D721Med (cell line): ENCODE measurements around the gene ZCCHC14.

Source experiments
- DNase-seq: peaks from one replicate; pipeline ENCODE4 v3.0.0; 2011; ENCODE audit warnings: low spot score; ENCODE audit not compliant: insufficient read length
- FAIRE-seq: peaks from 2 replicates; lab custom pipeline; 2011; peaks lifted over from hg19 to GRCh38; lab: Jason Lieb, UNC
- TF ChIP-seq, protein P1 (sequence below): IDR thresholded peaks from 2 replicates; pipeline ENCODE4 v1.5.1; 2012; ENCODE audit warnings: mild to moderate bottlenecking, control low read depth; ENCODE audit not compliant: insufficient read depth; ENCODE audit errors: missing control alignments

ZCCHC14 gene

GRCh38 chr16:87436225-87437172, 56.3 kb downstream of the ZCCHC14 start:
- FAIRE-seq (no peak), DNase-seq (no peak)
- TF ChIP-seq, protein P1, sequence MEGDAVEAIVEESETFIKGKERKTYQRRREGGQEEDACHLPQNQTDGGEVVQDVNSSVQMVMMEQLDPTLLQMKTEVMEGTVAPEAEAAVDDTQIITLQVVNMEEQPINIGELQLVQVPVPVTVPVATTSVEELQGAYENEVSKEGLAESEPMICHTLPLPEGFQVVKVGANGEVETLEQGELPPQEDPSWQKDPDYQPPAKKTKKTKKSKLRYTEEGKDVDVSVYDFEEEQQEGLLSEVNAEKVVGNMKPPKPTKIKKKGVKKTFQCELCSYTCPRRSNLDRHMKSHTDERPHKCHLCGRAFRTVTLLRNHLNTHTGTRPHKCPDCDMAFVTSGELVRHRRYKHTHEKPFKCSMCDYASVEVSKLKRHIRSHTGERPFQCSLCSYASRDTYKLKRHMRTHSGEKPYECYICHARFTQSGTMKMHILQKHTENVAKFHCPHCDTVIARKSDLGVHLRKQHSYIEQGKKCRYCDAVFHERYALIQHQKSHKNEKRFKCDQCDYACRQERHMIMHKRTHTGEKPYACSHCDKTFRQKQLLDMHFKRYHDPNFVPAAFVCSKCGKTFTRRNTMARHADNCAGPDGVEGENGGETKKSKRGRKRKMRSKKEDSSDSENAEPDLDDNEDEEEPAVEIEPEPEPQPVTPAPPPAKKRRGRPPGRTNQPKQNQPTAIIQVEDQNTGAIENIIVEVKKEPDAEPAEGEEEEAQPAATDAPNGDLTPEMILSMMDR = no peak

GRCh38 chr16:87435372-87436224, 57.2 kb downstream of the ZCCHC14 start:
- FAIRE-seq (no peak), DNase-seq (no peak)
- TF ChIP-seq, protein P1 = no peak

DNA sequence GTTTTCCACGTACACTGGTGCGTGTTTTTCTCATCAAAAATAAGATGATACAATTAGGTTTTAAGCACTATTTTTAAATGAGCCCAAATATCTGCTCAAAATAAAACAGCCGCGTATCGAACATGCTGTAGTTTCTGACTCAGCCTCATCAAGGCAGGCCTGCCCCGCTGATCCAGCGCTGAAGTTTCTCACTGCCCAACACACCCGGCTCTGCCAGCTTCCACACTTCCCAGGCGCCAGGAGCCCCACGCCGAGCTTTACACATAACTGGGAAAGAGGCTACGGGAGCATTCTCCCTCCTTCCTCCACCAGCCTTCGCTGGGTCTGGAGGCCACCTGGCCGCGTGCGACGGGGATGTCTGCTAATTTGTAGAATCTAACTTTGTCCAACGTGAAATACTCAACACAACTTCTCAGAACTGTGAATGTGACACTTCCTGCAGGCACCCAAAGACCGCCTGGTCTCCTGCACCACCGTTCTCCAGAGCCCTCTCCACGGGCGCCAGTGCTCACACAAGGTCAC, 58.6 kb downstream of the ZCCHC14 start:
- no peak for DNase-seq
- TF ChIP-seq, protein P1 = no peak
- no peak for FAIRE-seq

- TF ChIP-seq, protein P1 = no peak
- DNase-seq = no peak
- FAIRE-seq = no peak
Measured at GRCh38 chr16:87432330-87432915, 60.4 kb downstream of the ZCCHC14 start.

DNA sequence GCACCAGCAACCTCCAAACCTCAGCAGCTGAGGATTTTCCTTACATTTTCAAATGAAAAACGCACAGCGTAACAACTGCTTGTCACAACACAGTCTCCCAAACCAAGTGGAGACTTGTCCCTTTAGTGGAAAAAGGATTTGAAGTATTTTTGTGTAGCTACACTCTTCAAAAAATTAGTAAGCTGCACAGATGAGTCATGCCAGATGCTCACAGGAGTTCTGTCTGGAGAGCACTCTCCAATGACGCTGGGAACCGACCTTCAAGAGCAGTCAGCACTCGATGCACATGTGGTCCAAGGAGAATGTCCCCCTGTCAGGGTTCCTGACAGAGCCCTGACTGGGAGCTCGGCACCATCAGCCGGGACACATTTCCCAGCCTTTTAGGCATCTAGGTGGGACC, 60.9 kb downstream of the ZCCHC14 start:
- no peak for FAIRE-seq
- DNase-seq = no peak
- TF ChIP-seq, protein P1 = no peak

GRCh38 chr16:87426423-87427215, 66.2 kb downstream of the ZCCHC14 start:
- no peak for FAIRE-seq
- TF ChIP-seq, protein P1 = no peak
- DNase-seq = no peak
